HG02852 (cell line): ENCODE measurements around the gene SMIM9.

Experiments used
- ATAC-seq: cut with Tn5 transposase; IDR thresholded peaks from one replicate; pipeline ENCODE4 v1.9.1; 2021; ENCODE audit warnings: mild to moderate bottlenecking, moderate library complexity; ENCODE audit not compliant: unreplicated experiment

SMIM9 gene

DNA sequence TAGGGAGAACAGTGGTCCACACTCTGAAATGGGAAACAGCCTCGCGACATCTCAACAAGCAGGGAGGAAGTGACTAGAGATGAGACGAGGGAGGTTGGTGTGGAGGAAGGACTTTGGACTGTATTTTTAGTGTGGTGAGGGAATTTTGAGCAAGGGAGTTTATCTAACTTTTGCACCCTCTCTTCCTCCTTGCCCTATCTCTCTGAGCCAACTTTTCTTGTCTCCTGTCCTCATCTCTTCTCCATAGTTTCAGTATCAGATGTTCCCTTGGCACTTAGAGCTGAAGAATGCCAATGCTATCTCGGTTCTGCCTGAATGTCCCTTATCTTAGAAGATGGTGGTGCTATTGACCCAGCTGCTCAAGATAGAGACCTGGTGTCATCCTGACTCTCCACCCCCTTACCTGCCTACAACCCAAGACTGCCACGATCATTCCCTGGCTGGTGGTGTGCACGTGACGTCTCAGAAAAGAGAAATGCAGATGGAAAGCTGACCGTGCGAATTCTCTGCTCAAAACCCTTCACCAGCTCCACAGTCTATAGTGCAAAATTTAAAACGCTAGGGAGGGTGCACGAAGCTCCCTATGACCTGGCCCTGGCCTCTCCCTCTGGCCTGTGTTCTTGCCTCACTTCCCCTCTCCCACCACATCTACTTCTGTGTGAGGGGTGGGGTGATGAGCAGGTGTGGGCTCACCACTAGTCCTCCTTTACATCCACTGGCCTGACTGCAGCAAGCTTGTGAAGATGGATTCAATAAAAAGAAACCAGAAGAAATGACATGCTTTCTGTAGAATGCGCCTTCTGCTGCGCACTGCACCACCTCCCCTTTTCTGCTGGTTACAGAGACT is 50.1 kb downstream of the SMIM9 start:
- no peak for ATAC-seq

- no peak for ATAC-seq
Measured at GRCh38 chrX:154780968-154781367, 53.5 kb downstream of the SMIM9 start.

- no peak for ATAC-seq
Measured at GRCh38 chrX:154779261-154779660, 55.2 kb downstream of the SMIM9 start.

DNA sequence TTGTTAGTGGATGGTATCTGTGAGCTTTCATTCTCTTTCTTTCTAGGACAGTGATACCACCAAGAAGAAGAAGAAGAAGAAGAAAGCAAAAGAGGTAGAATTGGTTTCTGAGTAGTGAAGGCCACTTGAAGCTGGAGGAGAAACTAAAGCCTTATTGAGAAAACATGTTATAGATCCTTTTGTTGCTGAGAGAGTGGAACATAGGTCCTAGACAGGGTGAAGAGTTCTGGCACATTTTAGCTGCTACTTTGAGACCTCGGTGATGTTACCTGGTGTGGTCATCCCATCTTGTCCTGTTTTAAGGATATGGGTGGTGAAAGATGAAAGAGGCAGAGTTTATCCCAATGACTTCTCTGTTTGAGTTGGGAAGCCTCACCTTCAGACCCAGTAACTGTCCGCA is 57.7 kb downstream of the SMIM9 start:
- no peak for ATAC-seq

DNA sequence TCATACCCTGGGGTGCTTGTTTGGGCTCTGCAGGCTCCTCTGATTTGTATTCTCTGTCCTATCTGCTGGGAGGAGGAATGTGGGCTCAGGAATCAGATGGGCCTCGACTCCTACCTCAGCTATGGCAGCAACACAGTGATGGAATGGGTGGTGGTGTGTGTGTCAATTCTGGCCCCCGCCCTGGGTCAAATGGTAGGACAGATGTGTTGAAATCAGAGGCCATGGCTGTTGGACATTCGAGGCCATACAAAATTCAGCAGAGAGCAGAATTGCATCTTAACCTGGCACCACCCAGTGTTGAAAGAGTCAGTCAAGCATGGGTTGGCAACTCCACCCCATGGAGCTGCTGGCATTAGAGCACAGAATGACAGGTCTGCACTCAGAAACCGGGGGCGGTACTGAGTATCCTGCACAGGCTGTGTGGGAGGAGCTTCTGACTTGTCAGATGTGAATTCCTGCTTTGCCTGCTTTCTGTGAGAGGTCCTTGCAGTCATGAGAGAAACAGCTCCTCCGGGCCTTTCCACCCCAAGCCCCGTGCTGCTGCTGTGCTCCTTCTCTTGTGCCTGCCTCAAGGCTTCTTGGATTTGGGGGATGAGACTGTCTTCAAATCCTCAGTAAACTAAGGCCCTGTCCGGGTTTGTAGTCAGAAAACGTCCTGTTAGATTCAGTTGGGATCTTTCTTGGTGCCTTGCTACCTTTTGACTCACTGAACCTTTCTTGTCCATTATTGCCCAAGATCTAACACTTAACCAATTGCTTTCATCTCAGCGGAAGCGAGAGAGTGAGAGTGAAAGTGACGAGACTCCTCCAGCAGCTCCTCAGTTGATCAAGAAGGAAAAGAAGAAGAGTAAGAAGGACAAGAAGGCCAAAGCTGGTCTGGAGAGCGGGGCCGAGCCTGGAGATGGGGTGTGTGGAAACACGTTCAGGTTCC is 58.8 kb downstream of the SMIM9 start:
- ATAC-seq, result no peak

GRCh38 chrX:154774622-154775021 is 59.8 kb downstream of the SMIM9 start:
- ATAC-seq, result no peak
